Embryonic facial prominence (tissue), 1 donor: ENCODE measurements around the gene FAM216A.
"Not testable (repeated sequence)": the region's sequence is repeated elsewhere in the genome, so short reads cannot be mapped to it uniquely, and the experiment has no call there.

Experiments
- DNase-seq: peaks from one replicate; pipeline ENCODE4 v3.0.0-alpha.2; 2016; ENCODE audit errors: extremely low spot score

FAM216A gene, protein sequence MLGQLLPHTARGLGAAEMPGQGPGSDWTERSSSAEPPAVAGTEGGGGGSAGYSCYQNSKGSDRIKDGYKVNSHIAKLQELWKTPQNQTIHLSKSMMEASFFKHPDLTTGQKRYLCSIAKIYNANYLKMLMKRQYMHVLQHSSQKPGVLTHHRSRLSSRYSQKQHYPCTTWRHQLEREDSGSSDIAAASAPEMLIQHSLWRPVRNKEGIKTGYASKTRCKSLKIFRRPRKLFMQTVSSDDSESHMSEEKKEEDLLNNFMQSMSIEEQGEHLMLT

DNA sequence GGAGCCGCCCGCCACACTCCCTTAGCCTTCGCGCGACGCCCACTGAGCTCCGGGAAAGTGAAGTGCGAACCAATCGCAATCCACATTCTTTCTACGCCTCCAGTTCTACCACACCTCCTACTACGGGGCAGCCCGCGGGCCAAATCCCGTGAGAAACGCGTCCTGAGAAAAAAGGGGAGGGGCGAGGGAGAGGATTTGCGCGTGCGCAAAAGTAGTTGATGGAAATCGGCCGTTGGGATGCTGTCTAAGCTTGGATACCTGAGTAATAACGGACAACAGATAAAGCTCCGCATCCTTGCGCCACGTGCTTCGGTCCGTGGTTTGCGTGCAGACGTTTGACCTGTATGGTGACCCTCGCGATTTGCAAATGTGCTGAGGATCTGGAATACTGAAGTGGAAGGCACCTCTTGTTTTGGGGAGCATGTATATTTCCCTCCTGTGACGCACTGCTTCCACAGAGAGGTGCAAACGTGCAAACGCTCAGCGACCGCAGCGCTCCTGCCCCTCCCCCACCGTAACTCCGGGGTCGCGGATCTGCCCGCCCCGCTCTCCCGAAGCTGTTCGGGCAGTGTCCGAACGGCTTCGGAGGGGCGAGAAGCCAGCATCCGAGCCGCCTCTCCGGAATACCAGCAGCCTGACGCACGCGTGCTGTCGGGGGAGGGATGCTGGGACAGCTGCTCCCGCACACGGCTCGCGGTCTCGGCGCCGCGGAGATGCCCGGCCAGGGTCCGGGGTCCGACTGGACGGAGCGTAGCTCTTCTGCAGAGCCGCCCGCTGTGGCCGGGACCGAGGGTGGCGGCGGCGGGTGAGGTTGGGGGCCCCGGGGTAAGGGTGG lies at the start of gene FAM216A, which contains the start of gene GPN3:
TSS of gene FAM216A (plus strand) at position 632 of the 835 bp plus-strand sequence. CDS start at position 663, 31 bp downstream.
TSS of gene GPN3 (minus strand) at position 44 of the 835 bp plus-strand sequence. CDS start 54 bp downstream, outside the sequence.
- peak; percentile 98 for DNase-seq

DNA sequence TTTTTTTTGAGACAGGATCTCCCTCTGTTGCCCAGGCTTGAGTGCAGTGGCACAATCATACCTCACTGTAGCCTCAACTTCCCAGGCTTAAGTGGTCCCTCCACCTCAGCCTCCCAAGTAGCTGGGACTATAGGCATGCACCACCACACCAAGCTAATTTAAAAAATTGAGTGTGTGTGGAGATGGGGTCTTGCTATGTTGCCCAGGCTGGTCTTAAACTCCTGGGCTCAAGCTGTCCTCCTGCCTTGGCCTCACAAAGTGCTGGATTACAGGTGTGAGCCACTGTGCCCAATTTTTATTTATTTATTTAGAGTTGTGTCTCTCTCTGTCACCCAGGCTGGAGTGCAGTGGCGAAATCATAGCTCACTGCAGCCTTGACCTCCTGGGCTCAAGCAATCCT lies 48.0 kb upstream of the FAM216A start:
- not testable (repeated sequence) for DNase-seq

DNA sequence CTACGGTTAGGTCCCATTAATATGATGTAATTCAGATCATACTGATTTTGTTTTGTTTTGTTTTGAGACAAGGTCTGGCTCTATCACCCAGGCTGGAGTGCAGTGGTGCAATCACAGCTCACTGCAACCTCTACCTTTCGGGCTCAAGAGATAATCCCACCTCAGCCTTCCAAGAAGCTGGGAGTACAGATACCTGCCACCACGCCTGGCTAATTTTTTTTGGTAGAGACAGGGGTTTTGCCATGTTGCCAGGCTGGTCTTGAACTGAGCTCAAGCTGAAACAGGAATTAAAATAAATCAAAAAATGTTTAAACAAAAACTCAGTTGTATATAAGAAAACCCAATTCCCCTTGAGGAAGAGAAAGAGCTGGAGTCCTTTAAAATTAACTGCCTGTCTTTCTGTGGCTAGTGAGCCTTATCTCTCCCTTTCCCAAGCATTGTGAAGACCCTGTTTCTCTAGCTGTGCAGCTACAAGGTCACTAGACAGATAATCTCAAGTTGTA lies 47.4 kb upstream of the FAM216A start:
- no peak for DNase-seq

DNA sequence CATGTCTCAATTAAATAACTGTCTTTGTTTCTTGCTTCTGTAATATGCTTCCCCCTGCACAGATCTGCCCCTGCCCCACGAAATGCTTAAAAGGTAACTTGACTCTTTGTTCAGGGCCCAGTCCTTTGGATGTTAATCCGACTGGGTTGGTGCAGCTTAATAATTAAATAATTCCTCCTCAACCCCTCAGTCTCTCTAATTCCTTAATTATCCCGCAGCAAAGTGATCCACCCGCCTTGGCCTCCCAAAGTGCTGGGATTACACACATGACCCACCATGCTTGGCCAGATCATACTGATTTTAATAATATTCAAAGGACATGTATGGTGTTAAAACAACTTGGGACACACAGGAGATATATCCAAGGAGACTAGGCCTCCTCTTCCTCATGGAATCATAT lies 46.9 kb upstream of the FAM216A start:
- DNase-seq = no peak

DNA sequence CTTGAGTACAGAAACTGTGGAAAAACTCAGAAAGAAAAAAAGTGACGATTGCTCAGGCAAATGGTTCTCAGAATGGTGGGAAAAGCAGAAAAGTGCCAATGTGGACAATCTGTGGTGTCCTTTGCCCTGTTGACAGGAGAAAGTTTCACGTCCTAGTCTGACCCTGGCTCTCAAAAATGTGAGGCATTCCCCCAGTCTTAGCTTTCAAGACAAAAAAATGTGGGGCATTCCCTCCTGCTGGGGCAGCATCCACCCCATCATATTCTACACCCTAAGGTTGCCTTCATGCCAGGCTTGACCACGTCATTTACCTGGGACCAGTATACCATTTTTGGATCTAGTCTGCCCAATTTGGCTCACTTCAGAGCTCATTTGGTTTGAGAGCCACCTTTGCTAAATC lies 44.4 kb upstream of the FAM216A start:
- no peak for DNase-seq

DNA sequence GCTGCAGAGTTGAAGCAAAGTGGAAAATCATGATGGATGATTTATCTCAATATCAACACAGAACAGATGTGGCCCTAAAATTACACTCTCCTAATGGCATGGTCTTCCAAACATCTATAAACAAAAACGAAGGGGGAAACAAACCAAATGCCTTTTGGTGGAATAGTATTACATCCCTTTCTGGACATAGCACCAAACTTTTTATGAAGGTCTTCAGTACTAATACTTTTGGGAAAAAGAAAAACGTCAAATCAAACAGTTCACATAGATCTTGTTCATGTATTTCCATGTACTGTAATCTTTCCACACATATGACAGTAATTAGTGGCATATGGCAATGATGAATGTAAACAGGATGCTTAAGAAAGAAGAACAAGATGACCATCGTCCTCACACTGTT lies 42.2 kb upstream of the FAM216A start:
- DNase-seq = no peak

DNA sequence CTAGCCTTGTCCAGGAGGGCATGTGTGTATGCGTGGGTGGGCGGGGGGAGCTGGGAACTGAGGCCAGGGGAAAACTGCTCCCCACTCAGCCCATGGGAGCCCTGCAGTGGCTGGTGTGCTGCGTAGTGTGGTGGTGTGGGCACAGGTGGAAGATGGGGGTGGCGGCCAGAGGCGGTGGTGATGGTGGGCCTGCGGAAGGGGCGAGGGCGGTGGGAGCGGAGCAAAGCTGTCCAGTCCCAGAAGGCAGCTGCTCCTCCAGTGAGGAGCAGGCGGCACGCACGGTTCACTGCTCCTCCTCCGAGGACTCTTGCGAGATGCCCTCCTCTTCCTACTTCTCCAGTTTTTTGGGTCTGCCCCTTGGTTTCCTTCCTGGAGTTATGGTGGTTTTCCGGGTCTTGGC lies 39.0 kb upstream of the FAM216A start:
- DNase-seq = not testable (repeated sequence)

DNA sequence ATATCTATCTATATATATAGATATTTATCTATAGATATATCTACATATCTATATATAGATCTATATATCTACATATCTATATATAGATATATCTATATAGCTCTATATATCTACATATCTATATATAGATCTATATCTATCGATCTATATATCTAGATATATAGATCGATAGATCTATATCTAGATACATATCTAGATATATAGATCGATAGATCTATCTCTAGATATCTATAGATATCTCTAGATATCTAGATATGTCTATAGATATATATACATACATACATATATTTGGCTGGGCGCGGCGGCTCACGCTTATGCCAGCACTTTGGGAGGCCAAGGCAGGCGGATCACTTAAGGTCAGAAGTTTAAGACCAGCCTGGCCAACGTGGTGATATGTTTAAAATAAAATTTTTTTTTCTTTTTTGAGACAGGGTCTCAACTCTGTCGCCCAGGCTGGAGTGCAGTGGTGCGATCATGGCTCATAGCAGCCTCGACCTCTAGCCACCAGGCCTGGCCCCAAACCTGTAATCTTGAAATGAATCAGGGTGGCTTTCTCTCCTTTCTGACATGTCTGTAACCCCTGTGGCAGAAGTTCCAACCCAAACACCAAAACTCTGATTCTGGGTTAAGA lies 36.6 kb upstream of the FAM216A start:
- no peak for DNase-seq

DNA sequence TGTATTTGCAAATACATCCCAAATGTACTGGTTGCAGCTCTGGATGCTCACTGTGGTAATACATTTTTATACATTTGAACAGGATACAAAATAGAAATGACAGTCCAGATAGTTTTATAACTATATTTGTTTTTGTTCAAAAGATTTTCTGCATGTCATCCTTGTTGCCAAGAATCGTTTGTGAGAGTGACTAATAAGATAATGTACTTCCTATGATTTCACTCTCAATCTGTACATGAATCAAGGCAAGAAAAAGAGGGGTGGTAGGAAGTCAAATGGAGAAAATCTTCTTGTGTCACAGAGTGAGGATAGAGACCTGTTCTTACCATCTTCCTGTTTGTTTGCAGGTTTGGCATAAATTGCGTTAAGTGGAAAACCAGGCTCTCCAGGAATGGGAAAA lies 32.4 kb upstream of the FAM216A start:
- DNase-seq = no peak

DNA sequence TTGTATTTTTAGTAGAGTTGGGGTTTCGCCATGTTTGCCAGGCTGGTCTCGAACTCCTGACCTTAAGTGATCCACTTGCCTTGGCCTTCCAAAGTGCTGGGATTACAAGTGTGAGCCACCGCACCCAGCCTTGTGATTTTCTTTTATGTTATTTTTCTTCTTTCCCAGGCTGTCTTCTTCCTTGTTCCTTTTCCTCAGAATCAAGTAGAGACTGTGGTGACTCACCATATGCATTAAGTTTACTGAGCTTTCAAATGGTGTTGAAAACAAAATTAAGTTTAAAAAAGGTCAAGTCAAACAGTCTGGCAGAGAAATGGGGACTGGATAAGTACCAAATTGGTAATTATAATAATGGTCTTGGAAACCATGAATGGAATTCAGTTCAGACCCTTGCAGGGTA lies 24.2 kb upstream of the FAM216A start:
- DNase-seq = no peak

DNA sequence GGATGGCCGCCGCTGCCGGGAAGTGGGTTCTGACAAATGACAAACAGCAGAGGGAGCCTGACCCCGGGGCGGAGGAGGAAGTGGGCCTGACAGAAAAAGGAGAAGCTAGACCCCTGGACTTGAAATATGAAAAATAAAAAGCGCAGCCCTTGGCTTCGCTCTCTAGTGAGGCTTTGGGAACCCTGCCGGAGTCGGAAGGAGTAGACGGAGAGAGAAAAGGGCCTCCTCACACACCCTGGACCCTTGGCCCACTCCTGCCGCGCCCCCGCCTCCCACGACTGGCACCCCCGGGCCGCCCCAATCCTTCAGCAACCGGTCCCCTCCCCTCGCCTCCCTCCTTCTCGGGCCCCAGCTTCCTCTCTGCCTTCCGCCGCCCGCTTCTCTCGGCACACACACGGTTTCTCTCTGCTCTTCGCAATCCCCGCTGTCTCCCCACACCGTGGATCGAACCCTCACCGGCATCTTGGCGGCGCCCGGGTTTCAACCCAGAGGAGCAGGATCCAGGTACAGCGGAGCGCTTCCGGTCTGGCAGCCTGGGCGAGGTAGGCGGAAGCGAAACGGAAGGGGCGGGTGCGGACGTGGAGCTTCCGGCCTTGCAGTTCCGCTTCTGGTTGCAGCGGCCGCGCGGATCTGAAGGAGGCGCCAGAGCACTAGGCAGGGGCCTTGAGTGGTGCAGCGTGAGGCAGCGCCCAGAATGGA lies 18.7 kb upstream of the FAM216A start, which contains the start of gene ARPC3:
TSS of gene ARPC3 (minus strand) at position 539 of the 699 bp plus-strand sequence. CDS start at position 462, 77 bp downstream.
- DNase-seq = peak; percentile 93

DNA sequence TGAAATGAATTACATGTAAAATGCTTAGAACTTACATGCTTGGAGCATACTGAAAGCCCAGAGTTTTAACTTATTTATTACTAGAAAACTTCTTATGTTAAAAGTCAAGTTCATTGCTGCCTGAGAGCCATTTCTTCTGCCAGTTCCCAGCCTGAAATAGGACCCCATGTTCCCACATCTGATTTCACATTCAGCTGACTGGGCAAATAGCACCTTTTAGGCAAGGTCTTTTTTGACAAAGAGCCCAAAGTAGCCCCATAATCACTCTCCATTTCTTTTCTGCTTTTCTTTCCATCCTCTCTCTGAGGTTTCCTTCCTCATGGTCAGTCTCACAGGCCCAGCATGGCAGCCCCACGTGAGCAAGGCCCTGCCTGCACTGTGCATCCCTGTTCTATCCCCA lies 17.4 kb upstream of the FAM216A start:
- no peak for DNase-seq

DNA sequence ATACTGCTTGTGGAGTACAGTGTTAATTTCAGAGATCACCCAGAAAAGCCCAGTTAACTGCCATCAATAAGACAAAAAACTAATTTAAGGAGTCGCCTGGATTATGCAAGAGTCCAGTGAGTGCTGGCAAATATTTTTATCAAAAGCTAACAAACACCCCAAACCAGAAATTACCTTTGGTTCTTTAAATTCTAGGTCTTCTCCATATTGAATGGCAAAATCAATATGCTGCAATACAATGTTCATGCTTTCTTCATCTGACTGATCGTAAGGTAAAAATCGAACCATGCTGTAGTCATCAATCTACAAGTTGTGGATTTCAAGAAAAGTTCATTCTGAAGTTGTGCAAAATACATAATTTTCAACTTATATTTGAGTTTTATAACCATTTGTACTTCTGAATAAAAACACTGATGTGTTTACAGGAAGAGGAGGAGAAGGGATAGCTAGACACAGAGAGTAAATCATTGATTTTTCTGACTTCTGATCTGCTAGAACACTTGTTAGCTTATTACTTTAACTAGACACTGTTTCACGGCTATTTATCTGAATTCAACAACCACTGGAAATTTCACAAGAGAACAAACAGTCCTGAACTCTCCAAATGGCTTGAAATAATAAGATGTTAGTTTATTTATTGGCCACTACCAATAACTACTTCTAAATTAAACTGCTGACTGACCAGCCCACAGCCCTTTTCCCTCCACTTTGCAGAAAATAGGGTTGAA lies 14.9 kb upstream of the FAM216A start:
- DNase-seq = no peak

DNA sequence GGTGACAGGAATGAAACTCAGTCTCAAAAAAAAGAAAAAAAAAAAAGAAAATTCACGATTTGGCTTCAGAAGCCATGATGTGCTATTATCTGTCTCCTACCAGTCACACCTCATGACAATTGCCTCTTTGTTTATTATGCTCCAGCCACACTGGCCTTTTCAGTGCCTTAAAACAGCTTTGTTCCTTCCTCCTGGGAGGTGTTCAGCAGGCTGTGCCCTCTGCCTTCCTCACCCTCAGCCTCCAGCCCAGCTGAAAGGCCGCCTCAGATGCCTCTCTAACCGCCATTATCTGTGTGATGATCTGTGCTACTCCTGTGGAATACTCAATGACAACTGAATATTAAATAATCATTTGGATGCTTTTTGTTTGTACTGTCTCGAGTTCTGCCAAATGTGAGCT lies 9.9 kb upstream of the FAM216A start:
- DNase-seq = no peak

DNA sequence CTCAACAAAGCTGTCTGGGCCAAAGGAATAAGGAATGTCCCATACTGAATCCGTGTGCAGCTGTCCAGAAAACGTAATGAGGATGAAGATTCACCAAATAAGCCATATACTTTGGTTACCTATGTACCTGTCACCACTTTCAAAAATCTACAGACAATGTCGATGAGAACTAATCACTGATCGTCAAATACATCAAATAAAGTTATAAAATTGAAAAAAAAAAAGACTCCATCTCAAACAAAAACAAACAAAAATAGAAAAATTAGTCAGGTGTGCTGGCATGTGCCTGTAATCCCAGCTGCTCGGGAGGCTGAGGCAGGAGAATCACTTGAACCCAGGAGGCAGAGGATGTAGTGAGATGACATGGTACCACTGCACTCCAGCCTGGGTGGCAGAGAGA lies 7.5 kb upstream of the FAM216A start:
- not testable (repeated sequence) for DNase-seq

DNA sequence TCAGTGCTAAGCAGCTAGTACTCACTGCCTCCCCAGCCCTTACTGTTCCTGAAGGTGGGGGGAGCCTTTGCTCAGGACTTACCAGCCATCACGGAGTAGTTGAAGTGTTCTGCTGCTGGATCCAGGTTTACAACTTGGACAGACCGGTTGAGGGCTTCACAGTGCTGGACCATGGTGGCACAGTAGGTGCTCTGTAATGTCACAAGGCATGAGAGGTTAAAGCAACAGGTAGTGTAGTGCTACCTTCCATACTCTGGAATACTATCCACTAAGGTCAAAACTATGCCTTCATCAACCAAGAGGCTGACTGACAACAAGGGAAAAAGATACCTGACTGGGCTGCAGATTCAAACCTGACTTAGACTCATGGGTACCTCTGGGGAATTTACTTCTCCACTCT lies 3.6 kb upstream of the FAM216A start:
- DNase-seq = no peak

DNA sequence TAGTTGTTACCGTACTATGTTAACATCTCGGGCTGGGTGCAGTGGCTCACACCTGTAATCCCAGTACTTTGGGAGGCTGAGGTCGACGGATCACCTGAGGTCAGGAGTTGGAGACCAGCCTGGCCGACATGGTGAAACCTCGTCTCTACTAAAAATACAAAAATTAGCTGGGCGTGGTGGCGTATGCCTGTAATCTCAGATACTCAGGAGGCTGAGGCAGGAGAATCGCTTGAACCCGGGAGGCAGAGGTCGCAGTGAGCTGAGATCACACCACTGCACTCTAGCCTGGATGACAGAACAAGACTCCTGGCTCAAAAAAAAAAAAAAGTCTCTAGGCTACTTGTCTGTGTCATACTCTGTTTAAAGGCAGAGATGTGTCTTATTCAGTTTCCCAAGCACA lies 2.9 kb upstream of the FAM216A start:
- not testable (repeated sequence) for DNase-seq

DNA sequence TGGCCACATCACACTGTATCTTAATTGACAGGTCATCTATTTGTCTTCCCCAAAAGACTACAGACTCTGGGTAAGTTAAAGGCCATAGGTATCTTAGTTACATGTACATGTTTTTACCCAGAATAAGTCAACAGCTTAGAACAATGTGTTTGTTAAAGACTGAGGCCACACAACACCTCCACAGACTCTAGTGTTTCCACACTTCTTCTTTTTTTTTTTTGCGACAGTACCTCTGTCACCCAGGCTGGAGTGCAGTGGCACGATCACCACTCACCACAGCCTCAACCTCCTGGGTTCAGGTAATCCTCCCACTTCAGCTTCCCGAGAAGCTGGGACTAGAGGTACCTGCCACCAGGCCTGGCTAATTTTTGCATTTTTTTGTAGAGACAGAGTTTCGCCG lies 1.9 kb upstream of the FAM216A start:
- DNase-seq = no peak

DNA sequence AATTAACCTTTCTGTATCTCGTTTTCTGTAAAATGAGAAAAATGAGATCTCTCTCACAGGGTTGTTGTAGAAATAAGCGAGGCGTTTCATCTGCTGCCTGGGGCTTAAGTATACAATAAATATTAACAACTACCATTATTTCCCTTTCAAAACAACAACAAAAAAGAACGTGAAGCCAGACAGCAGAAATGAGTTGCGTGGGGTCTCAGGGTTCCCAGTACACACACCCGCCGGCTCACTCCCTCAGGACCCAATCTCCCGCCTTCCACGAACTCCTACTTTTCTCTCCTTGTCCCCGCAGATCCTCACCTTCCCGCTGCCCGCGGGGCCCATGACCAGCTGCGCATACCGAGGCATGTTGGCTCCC lies 815 bp upstream of the FAM216A start:
- DNase-seq = no peak

DNA sequence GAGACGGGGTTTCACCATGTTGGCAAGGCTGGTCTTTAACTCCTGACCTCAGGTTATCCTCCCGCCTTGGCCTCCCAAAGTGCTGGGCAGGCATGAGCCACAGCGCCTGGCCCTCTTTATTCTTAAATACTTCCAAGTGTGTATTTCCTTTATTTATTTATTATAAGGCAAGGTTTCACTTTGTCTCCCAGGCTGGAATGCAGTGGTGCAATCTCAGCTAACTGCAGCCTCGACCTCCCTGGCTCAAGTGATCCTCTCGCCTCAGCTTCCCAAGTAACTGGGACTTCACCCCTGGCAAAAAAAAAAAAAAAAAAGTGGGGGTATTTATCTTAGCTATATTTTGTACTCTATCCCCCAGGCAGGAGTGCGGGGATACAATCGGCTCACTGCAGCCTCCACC lies 6.8 kb downstream of the FAM216A start:
- DNase-seq = no peak
